Stomach (tissue), 9 donors: ENCODE measurements around the gene COL23A1. TPM values are rescaled to one million over a fixed set of nuclear protein-coding genes. Genes with fewer than 3 reads are reported as not detected.

Experiments
- DNase-seq, 2 donors: peaks; one replicate each; pipeline versions ENCODE4 v3.0.0 to v3.0.0-alpha.2; 2013 to 2019
- H3K27ac ChIP-seq, 5 donors: fragments of 200-600 bp in 4 of 5; sonication (generic) in 4 of 5; one replicate each; pipeline ENCODE4 v1.5.1; 2013 to 2019; ENCODE audit warnings: mild to moderate bottlenecking in 1 of 5, moderate library complexity in 1 of 5
- H3K27me3 ChIP-seq, 3 donors: fragments of 200-600 bp; sonication (generic); one replicate each; pipeline ENCODE4 v1.5.1; 2017 to 2019; ENCODE audit warnings: mixed run types in 1 of 3
- H3K36me3 ChIP-seq, 4 donors: fragments of 200-600 bp; sonication (generic); 1 replicate in 3 of 4; 2 replicates in 1 of 4; pipeline ENCODE4 v1.5.1; 2016 to 2019
- H3K4me1 ChIP-seq, 4 donors: fragments of 200-600 bp; sonication (generic); one replicate each; pipeline ENCODE4 v1.5.1; 2016 to 2019
- H3K4me3 ChIP-seq, 4 donors: fragments of 200-600 bp; sonication (generic) in 3 of 4; one replicate each; pipeline ENCODE4 v1.5.1; 2016 to 2019; ENCODE audit warnings: mild to moderate bottlenecking in 1 of 4
- H3K9me3 ChIP-seq, 4 donors: fragments of 200-600 bp; sonication (generic); one replicate each; pipeline ENCODE4 v1.5.1; 2016 to 2019
- CTCF ChIP-seq, 7 experiments: fragments of 450-650 bp in 4 of 7; fragments of 200-600 bp in 3 of 7; sonication (generic) in 3 of 7; IDR thresholded peaks; one replicate each; pipeline ENCODE4 v1.5.1; 2016 to 2019; ENCODE audit warnings: antibody characterized with exemption in 7 of 7, control low read depth in 2 of 7, mild to moderate bottlenecking in 1 of 7
- EP300 ChIP-seq: sonication (generic); formaldehyde crosslinking; IDR thresholded peaks from one replicate; pipeline ENCODE4 v1.6.1; 2017; ENCODE audit warnings: antibody characterized with exemption
- POLR2A ChIP-seq, 4 donors: fragments of 450-650 bp; IDR thresholded peaks; one replicate each; pipeline ENCODE4 v1.6.1; 2016; ENCODE audit warnings: antibody characterized with exemption in 4 of 4, control low read depth in 2 of 4, mild to moderate bottlenecking in 1 of 4, moderate library complexity in 1 of 4
- POLR2AphosphoS5 ChIP-seq, 3 donors: sonication (generic); formaldehyde crosslinking; IDR thresholded peaks; one replicate each; pipeline ENCODE4 v1.6.1; 2016; ENCODE audit warnings: antibody characterized with exemption in 3 of 3
- WGBS, 5 donors: extraction: QIAGEN DNeasy Blood & Tissue Kit in 3 of 5; methylation state at CpG; one replicate each; pipeline versions ENCODE4 v1.1.5 to v1.1.7; 2013 to 2018; 5-methylcytosine and 5-hydroxymethylcytosine counted together
- intact Hi-C: fragments of 100-400 bp; cut with DNase I; formaldehyde crosslinking; loops from one replicate; pipeline ENCODE4 v1.15.1; 2023; ENCODE audit warnings: low total_unique reads
- polyA plus RNA-seq, 3 donors: library from polyadenylated mRNA; stranded (reverse); fragments of 200-250 nt; gene quantifications; one replicate each; pipeline ENCODE4 v1.2.3, GENCODE V29; 2013
- total RNA-seq, 5 donors: library from RNA; depleted of rRNA; stranded (reverse); fragments of >200 nt; gene quantifications; one replicate each; pipeline versions ENCODE4 v1.1.0 to v1.2.3, GENCODE V29; 2014 to 2016
- donor health status: healthy with polysubstance abuse.
- donor health status: Bipolar disorder and iron deficiency.
- donor health status: healthy.

Gene COL23A1
- total and polyA plus RNA-seq, 8 donors = under 0.01 to 7.0 (median 1.4) TPM

- 78 to 89% (median 85%) methylated on average over 3 to 10 of the region's 10 CpGs for WGBS, 5 donors
Measured at GRCh38 chr5:178267876-178268275, 322.3 kb downstream of the COL23A1 start.

GRCh38 chr5:178267245-178267644, 322.9 kb downstream of the COL23A1 start:
- intact Hi-C loops = no loop called here
- no peak overlapping the region for H3K4me3 ChIP-seq
- no peaks in the 10 kb centered on the region for H3K9me3 ChIP-seq
- H3K4me1 ChIP-seq = no peaks in the 10 kb centered on the region
- 63 to 67% (median 66%) methylated on average over 6 of the region's 6 CpGs for WGBS, 5 donors
- TF ChIP-seq CTCF (IDR thresholded peaks at IDR 0.05) (no peak), POLR2AphosphoS5 (IDR thresholded peaks at IDR 0.05) (no peak), POLR2A (IDR thresholded peaks at IDR 0.05) (no peak), EP300 (no peak)
- no peaks in the 10 kb centered on the region for H3K36me3 ChIP-seq
- H3K27me3 ChIP-seq = no peaks in the 10 kb centered on the region
- DNase-seq = no peak
- H3K27ac ChIP-seq = no peak overlapping the region

More at GRCh38 chr5:178267876-178268275, 322.3 kb downstream of the COL23A1 start:
- H3K36me3 ChIP-seq = no peaks in the 10 kb centered on the region
- H3K4me3 ChIP-seq = no peak overlapping the region
- H3K4me1 ChIP-seq = no peaks in the 10 kb centered on the region
- no peaks in the 10 kb centered on the region for H3K9me3 ChIP-seq
- H3K27me3 ChIP-seq = no peaks in the 10 kb centered on the region
- intact Hi-C loops = no loop called here
- no peak for DNase-seq
- no peak overlapping the region for H3K27ac ChIP-seq
- no peak for TF ChIP-seq EP300
- TF ChIP-seq POLR2AphosphoS5 (IDR thresholded peaks at IDR 0.05) = no peak
- no peak for TF ChIP-seq CTCF (IDR thresholded peaks at IDR 0.05)
- no peak for TF ChIP-seq POLR2A (IDR thresholded peaks at IDR 0.05)

GRCh38 chr5:178266581-178266980, 323.6 kb downstream of the COL23A1 start:
- no peaks in the 10 kb centered on the region for H3K36me3 ChIP-seq
- H3K4me1 ChIP-seq = no peaks in the 10 kb centered on the region
- no peak for DNase-seq
- no peak for TF ChIP-seq POLR2A (IDR thresholded peaks at IDR 0.05)
- H3K9me3 ChIP-seq = no peaks in the 10 kb centered on the region
- H3K27me3 ChIP-seq = no peaks in the 10 kb centered on the region
- WGBS, 5 donors = 90 to 96% (median 93%) methylated on average over 10 of the region's 10 CpGs
- H3K4me3 ChIP-seq = no peak overlapping the region
- H3K27ac ChIP-seq = no peak overlapping the region
- intact Hi-C loops = no loop called here

GRCh38 chr5:178265746-178266145, 324.4 kb downstream of the COL23A1 start:
- Histone ChIP-seq H3K36me3 (no peaks in the 10 kb centered on the region), H3K27ac (no peak overlapping the region), H3K9me3 (no peaks in the 10 kb centered on the region), H3K4me1 (no peaks in the 10 kb centered on the region), H3K27me3 (no peaks in the 10 kb centered on the region), H3K4me3 (no peak overlapping the region)
- no peak for DNase-seq
- intact Hi-C loops = no loop called here
- 88 to 98% (median 96%) methylated on average over 7 of the region's 7 CpGs for WGBS, 5 donors
- no peak for TF ChIP-seq EP300

- intact Hi-C loops = no loop called here
- TF ChIP-seq POLR2AphosphoS5 (IDR thresholded peaks at IDR 0.05) (no peak), CTCF (IDR thresholded peaks at IDR 0.05) (no peak), EP300 (no peak), POLR2A (IDR thresholded peaks at IDR 0.05) (no peak)
- Histone ChIP-seq H3K36me3 (no peaks in the 10 kb centered on the region), H3K27ac (no peak overlapping the region), H3K27me3 (no peaks in the 10 kb centered on the region), H3K4me1 (no peaks in the 10 kb centered on the region), H3K4me3 (no peak overlapping the region), H3K9me3 (no peaks in the 10 kb centered on the region)
- no peak for DNase-seq
- 79 to 92% (median 87%) methylated on average over 4 of the region's 4 CpGs for WGBS, 5 donors
Measured at GRCh38 chr5:178264044-178264443, 326.1 kb downstream of the COL23A1 start.
